ENCODE data around the gene SHC2.

DNA sequence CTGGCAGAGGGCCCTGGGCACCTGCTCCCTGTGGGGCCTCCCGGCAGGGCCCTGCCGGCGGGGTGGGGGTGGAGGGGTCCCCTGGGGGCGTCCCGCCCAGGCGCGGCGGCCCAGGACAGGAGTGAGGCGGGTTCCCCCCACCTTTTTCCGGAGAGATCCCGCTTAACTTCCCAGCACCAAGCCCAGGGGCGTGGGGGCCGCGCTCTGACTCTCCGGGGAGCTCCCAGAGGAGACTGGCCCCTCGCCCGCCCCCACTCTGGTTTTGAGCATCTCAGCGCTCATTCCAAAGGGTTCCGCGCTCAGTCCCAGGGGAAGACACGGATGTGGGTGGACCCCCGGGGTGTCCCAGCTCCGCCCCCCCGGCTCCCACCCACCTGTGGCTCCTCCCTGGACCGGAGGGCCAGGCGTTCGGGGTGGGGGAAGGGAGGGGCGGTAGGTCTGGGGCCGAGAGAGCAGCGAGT, 52.4 kb downstream of the SHC2 start:
- TF ChIP-seq, protein P1, sequence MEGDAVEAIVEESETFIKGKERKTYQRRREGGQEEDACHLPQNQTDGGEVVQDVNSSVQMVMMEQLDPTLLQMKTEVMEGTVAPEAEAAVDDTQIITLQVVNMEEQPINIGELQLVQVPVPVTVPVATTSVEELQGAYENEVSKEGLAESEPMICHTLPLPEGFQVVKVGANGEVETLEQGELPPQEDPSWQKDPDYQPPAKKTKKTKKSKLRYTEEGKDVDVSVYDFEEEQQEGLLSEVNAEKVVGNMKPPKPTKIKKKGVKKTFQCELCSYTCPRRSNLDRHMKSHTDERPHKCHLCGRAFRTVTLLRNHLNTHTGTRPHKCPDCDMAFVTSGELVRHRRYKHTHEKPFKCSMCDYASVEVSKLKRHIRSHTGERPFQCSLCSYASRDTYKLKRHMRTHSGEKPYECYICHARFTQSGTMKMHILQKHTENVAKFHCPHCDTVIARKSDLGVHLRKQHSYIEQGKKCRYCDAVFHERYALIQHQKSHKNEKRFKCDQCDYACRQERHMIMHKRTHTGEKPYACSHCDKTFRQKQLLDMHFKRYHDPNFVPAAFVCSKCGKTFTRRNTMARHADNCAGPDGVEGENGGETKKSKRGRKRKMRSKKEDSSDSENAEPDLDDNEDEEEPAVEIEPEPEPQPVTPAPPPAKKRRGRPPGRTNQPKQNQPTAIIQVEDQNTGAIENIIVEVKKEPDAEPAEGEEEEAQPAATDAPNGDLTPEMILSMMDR (IDR thresholded peaks at IDR 0.05; ENCODE audit: insufficient read depth, low read depth, low read length): no peak
- TF ChIP-seq EZH2 (IDR thresholded peaks at IDR 0.05; ENCODE audit: insufficient read depth, low read length): no peak
